Esophagus muscularis mucosa (tissue), 4 donors: ENCODE results near the gene AIG1. TPM values are rescaled to one million over a fixed set of nuclear protein-coding genes. Genes with fewer than 3 reads are reported as not detected.

Source experiments
- DNase-seq: peaks from one replicate; pipeline ENCODE4 v3.0.0-alpha.2; 2017; ENCODE audit errors: extremely low spot score
- H3K27ac ChIP-seq, 4 donors: fragments of 200-600 bp; sonication (generic); replicated peaks in 1 of 4; 1 replicate in 3 of 4; 2 replicates in 1 of 4; pipeline ENCODE4 v1.5.1; 2016 to 2019; ENCODE audit warnings: mild to moderate bottlenecking in 1 of 4
- H3K27me3 ChIP-seq, 4 donors: fragments of 200-600 bp; sonication (generic); one replicate each; pipeline versions ENCODE4 v1.5.1 to v1.6.0; 2016 to 2019
- H3K36me3 ChIP-seq, 4 donors: fragments of 200-600 bp; sonication (generic); one replicate each; pipeline ENCODE4 v1.5.1; 2016 to 2019
- H3K4me1 ChIP-seq, 4 donors: fragments of 200-600 bp; sonication (generic); one replicate each; pipeline ENCODE4 v1.5.1; 2016 to 2019
- H3K4me3 ChIP-seq, 4 donors: fragments of 200-600 bp; sonication (generic); 1 replicate in 2 of 4; 2 replicates in 2 of 4; pipeline ENCODE4 v1.5.1; 2016 to 2019; ENCODE audit warnings: mild to moderate bottlenecking in 4 of 4, moderate library complexity in 1 of 4
- H3K9me3 ChIP-seq, 4 donors: fragments of 200-600 bp; sonication (generic); 1 replicate in 3 of 4; 2 replicates in 1 of 4; pipeline ENCODE4 v1.5.1; 2016 to 2019
- EP300 ChIP-seq: sonication (generic); formaldehyde crosslinking; IDR thresholded peaks from one replicate; pipeline ENCODE4 v1.6.1; 2017; ENCODE audit warnings: antibody characterized with exemption
- POLR2A ChIP-seq: fragments of 450-650 bp; IDR thresholded peaks from one replicate; pipeline ENCODE4 v1.6.1; 2017; ENCODE audit warnings: antibody characterized with exemption, moderate library complexity, mild to moderate bottlenecking, low read depth
- POLR2AphosphoS5 ChIP-seq, 2 donors: sonication (generic); formaldehyde crosslinking; IDR thresholded peaks; one replicate each; pipeline ENCODE4 v1.6.1; 2017; ENCODE audit warnings: antibody characterized with exemption in 2 of 2
- WGBS: methylation state at CpG from one replicate; pipeline ENCODE4 v1.1.5; 2018; 5-methylcytosine and 5-hydroxymethylcytosine counted together
- intact Hi-C: fragments of 100-400 bp; cut with DNase I; formaldehyde crosslinking; loops from one replicate; pipeline ENCODE4 v1.15.1; 2023
- total RNA-seq, 4 donors: library from RNA; depleted of rRNA; stranded (reverse); fragments of >200 nt; gene quantifications; one replicate each; pipeline versions ENCODE4 v1.1.0 to v1.2.1, GENCODE V29; 2016
- TF ChIP-seq, protein P1 (sequence below), 3 experiments: fragments of 200-600 bp in 2 of 3; fragments of 450-650 bp in 1 of 3; sonication (generic) in 2 of 3; IDR thresholded peaks; one replicate each; pipeline ENCODE4 v1.5.1; 2017 to 2019; ENCODE audit warnings: antibody characterized with exemption in 3 of 3, mild to moderate bottlenecking in 2 of 3, moderate library complexity in 1 of 3

The AIG1 gene
- total RNA-seq, 4 donors from 2014 or later, result 21.0 to 26.3 (median 23.4) TPM

DNA sequence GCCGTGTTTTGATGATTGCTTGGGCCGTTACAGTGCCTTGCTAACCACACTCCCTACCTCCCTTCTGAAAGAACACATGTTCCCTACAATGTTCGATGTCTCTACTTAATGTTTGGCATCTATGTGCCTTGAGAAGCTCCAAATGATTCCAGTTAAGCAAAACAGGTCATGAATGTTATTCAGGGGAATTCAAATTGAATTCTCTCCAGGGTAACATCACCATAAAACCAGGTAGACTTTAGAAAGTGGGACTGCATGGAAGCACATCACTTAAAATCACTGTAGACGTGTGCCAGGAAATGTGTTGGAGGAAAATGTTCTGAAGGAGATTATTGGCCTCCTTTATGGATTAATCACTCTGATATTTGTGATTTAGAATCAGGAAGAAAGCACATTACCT is 261.7 kb downstream of the AIG1 start:
- no peaks in the 10 kb centered on the region for H3K27me3 ChIP-seq
- H3K27ac ChIP-seq, result no peak overlapping the region
- intact Hi-C loops, result no loop called here
- no peak for DNase-seq
- no peaks in the 10 kb centered on the region for H3K9me3 ChIP-seq
- no peaks in the 10 kb centered on the region for H3K4me1 ChIP-seq
- H3K36me3 ChIP-seq, result no peaks in the 10 kb centered on the region
- no peak for TF ChIP-seq EP300
- TF ChIP-seq POLR2A, result no peak
- TF ChIP-seq, protein P1, sequence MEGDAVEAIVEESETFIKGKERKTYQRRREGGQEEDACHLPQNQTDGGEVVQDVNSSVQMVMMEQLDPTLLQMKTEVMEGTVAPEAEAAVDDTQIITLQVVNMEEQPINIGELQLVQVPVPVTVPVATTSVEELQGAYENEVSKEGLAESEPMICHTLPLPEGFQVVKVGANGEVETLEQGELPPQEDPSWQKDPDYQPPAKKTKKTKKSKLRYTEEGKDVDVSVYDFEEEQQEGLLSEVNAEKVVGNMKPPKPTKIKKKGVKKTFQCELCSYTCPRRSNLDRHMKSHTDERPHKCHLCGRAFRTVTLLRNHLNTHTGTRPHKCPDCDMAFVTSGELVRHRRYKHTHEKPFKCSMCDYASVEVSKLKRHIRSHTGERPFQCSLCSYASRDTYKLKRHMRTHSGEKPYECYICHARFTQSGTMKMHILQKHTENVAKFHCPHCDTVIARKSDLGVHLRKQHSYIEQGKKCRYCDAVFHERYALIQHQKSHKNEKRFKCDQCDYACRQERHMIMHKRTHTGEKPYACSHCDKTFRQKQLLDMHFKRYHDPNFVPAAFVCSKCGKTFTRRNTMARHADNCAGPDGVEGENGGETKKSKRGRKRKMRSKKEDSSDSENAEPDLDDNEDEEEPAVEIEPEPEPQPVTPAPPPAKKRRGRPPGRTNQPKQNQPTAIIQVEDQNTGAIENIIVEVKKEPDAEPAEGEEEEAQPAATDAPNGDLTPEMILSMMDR (IDR thresholded peaks at IDR 0.05), result no peak
- no peak for TF ChIP-seq POLR2AphosphoS5 (IDR thresholded peaks at IDR 0.05)
- 82% methylated on average over 4 of the region's 4 CpGs for WGBS
- no peak overlapping the region for H3K4me3 ChIP-seq

DNA sequence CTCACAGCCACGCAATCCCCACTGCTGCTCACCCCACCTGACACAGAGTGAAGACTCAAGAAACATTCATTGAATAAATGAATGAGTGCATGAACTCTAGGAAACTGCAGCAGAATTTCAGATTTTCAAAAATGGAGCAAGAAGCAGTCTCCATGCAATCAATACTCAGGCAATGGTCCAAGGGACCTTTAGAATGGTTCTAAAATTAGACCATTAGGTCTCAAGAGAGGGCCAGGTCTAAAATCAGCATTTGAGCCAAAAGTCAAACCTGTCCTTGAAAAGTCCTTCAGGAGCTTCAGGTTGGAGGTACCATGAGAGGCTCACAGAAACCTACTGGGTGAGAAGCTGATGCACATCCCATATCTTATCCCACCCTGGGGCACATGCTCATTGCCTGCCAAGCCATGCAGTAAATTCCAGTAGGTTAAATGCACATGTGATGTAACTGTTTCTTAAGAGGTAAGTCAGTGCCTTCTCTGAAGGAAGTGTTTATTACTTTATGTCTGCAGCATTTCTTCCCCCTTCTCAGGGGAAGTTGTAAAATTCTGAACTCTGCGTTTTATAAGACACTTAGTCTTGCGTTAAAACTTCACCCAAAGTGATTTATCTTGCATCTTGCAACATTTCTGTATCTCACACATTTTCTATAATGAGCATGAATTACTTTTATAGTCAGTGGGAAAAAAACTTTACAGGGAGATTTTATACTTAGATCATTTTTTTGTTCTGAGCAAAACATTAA is 263.2 kb downstream of the AIG1 start:
- Histone ChIP-seq H3K4me3 (no peak overlapping the region), H3K4me1 (no peaks in the 10 kb centered on the region), H3K9me3 (no peaks in the 10 kb centered on the region), H3K36me3 (no peaks in the 10 kb centered on the region), H3K27ac (no peak overlapping the region), H3K27me3 (no peaks in the 10 kb centered on the region)
- intact Hi-C loops, result no loop called here
- 60% methylated on average over 3 of the region's 3 CpGs for WGBS
- DNase-seq, result no peak
- TF ChIP-seq, protein P1 (IDR thresholded peaks at IDR 0.05), result no peak
- TF ChIP-seq POLR2A, result no peak

DNA sequence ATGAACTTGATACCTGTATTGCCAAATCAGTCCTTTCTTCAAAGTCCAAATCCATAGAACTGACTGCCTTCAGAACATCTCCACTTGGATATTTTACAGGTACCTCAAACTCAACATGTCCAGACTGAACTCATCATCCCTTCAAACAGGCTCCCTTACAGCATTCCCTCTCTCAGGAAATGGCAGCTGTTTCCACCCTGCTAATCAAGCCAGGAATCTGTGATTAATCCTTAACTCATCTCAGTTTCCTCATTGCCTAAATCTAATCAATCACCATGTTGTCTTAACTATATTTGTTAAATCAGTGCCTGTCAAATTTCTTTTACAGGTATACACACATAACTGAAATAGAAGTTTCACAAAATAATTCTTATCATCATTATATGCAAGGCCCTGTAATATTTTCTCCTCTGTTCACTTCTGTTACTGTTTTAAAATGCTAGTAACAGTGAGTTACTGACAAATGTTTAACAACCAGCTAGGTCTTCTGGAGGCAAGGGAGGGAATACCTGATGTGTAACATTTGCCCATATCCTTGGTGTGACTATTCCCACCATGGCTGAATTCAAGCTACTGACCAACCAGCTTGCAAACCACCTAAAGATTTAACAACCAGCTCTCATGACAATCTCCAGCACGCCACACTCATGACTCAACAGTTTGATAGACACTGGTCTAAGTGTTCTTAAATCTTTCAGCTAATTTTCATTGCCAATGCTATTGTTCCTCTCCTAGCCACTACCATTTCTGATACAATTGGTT is 264.9 kb downstream of the AIG1 start:
- Histone ChIP-seq H3K4me3 (no peak overlapping the region), H3K27me3 (no peaks in the 10 kb centered on the region), H3K36me3 (no peaks in the 10 kb centered on the region), H3K9me3 (no peaks in the 10 kb centered on the region), H3K4me1 (no peaks in the 10 kb centered on the region), H3K27ac (no peak overlapping the region)
- TF ChIP-seq POLR2A (no peak), EP300 (no peak), POLR2AphosphoS5 (IDR thresholded peaks at IDR 0.05) (no peak)
- TF ChIP-seq, protein P1 (IDR thresholded peaks at IDR 0.05), result no peak
- intact Hi-C loops, result no loop called here
- WGBS, result 93% methylated on average over 1 of the region's 1 CpG
- no peak for DNase-seq

DNA sequence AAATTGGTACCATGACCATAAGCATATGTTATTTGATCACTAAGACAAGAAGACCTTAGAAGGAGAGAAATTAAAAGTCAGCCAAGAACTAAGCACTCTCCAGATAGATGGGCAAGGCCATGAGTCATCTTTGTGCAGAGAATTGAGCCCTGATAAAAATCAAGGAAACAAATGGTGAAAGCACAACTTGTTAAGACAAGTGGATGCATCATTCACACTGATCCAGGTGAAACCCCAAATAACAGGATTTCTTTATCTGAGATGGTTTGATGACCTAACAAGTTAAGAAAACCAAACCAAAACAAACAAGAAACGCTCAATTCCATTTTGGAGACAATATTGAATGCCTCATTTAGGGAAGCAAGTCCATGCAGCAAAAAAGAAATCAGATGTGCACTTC is 268.2 kb downstream of the AIG1 start:
- Histone ChIP-seq H3K27ac (no peak overlapping the region), H3K4me1 (no peaks in the 10 kb centered on the region), H3K36me3 (peaks cover 0 to 4% (median 3%) of the 10 kb centered on the region in 4 donors), H3K9me3 (no peaks in the 10 kb centered on the region), H3K27me3 (no peaks in the 10 kb centered on the region), H3K4me3 (no peak overlapping the region)
- DNase-seq, result no peak
- intact Hi-C loops, result no loop called here
- TF ChIP-seq POLR2A (no peak), POLR2AphosphoS5 (IDR thresholded peaks at IDR 0.05) (no peak), EP300 (no peak)
- TF ChIP-seq, protein P1 (IDR thresholded peaks at IDR 0.05), result no peak
- 91% methylated on average over 1 of the region's 1 CpG for WGBS
